ENCODE results near the gene AOPEP.
"Not testable (repeated sequence)": the region's sequence is repeated elsewhere in the genome, so short reads cannot be mapped to it uniquely, and the experiment has no call there.

The AOPEP gene

GRCh38 chr9:94874316-94874715 is 147.8 kb downstream of the AOPEP start:
- no peak for DNase-seq

- DNase-seq, result no peak
Measured at GRCh38 chr9:94875300-94876020, 149.0 kb downstream of the AOPEP start.

- DNase-seq, result not testable (repeated sequence)
Measured at GRCh38 chr9:94878804-94879203, 152.3 kb downstream of the AOPEP start.

- no peak for DNase-seq
Measured at GRCh38 chr9:94879230-94879629, 152.7 kb downstream of the AOPEP start.

- no peak for DNase-seq
Measured at GRCh38 chr9:94881023-94881422, 154.5 kb downstream of the AOPEP start.

- no peak for DNase-seq
Measured at GRCh38 chr9:94881454-94881853, 155.0 kb downstream of the AOPEP start.

GRCh38 chr9:94881940-94882339 is 155.4 kb downstream of the AOPEP start:
- no peak for DNase-seq

GRCh38 chr9:94882966-94883641 is 156.6 kb downstream of the AOPEP start:
- DNase-seq, result no peak

GRCh38 chr9:94885854-94886447 is 159.5 kb downstream of the AOPEP start:
- DNase-seq, result no peak

- no peak for DNase-seq
Measured at GRCh38 chr9:94887721-94888120, 161.2 kb downstream of the AOPEP start.

- DNase-seq, result no peak
Measured at GRCh38 chr9:94888775-94889174, 162.3 kb downstream of the AOPEP start.

GRCh38 chr9:94889628-94890027 is 163.1 kb downstream of the AOPEP start:
- DNase-seq, result no peak

- no peak for DNase-seq
Measured at GRCh38 chr9:94891183-94891582, 164.7 kb downstream of the AOPEP start.

- no peak for DNase-seq
Measured at GRCh38 chr9:94892675-94893074, 166.2 kb downstream of the AOPEP start.

- DNase-seq, result no peak
Measured at GRCh38 chr9:94894094-94894699, 167.7 kb downstream of the AOPEP start.

- DNase-seq, result no peak
Measured at GRCh38 chr9:94895668-94896067, 169.2 kb downstream of the AOPEP start.

GRCh38 chr9:94896512-94896911 is 170.0 kb downstream of the AOPEP start:
- DNase-seq, result no peak

- no peak for DNase-seq
Measured at GRCh38 chr9:94899464-94900221, 173.1 kb downstream of the AOPEP start.

- DNase-seq, result no peak
Measured at GRCh38 chr9:94900222-94901018, 173.9 kb downstream of the AOPEP start.

- DNase-seq, result no peak
Measured at GRCh38 chr9:94901019-94901363, 174.5 kb downstream of the AOPEP start.

- DNase-seq, result no peak
Measured at GRCh38 chr9:94903961-94904421, 177.5 kb downstream of the AOPEP start.

- no peak for DNase-seq
Measured at GRCh38 chr9:94904806-94905205, 178.3 kb downstream of the AOPEP start.

Data from NCI-H2029 (cell line).